Neural cell (in vitro differentiated cells): Measurements from ENCODE around the gene HSDL2.

Experiments used
- EP300 ChIP-seq: fragments of 450-650 bp; conservative IDR thresholded peaks from 2 replicates; pipeline ENCODE4 v1.6.1; 2014; ENCODE audit warnings: antibody characterized with exemption, mild to moderate bottlenecking, moderate library complexity; ENCODE audit not compliant: poor library complexity, severe bottlenecking
- EZH2 ChIP-seq: fragments of 200-600, 300-800 bp; shearing (Covaris generic), sonication (generic); IDR thresholded peaks from 2 replicates; pipeline ENCODE4 v1.6.1; 2014; ENCODE audit warnings: antibody characterized with exemption, low read length, borderline replicate concordance, mild to moderate bottlenecking; ENCODE audit not compliant: insufficient read depth, poor library complexity, severe bottlenecking
- POLR2AphosphoS5 ChIP-seq: IDR thresholded peaks from 2 replicates; pipeline ENCODE4 v1.6.1; 2012
- TF ChIP-seq, protein P1 (sequence below): fragments of 450-650 bp; IDR thresholded peaks from 2 replicates; pipeline ENCODE4 v1.5.1; 2014; ENCODE audit warnings: antibody characterized with exemption, mild to moderate bottlenecking, moderate library complexity; ENCODE audit not compliant: poor library complexity, severe bottlenecking
- TF ChIP-seq, protein P2 (sequence below): IDR thresholded peaks from 2 replicates; pipeline ENCODE4 v1.6.1; 2012; ENCODE audit warnings: borderline replicate concordance

DNA sequence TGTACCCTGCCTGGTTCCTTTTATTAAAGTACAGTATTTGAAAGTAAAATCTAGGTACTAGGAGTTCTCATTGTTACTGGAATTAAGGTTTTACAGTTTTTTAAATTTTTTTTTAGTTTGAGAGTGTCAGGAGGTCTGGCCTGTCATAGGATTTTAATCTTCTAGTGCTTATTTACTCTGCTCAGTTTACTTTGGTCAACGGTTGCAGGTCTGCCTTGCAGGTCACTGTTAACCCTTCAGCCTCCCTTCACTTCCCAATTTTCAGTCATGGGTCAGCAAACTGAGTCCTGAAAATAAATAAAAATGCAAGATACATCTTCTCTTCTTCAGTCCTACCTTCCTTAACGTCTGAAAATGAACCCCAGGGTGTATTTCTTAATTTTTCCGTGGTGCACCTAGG, 27.7 kb upstream of the HSDL2 start:
- TF ChIP-seq POLR2AphosphoS5 (no peak), EZH2 (no peak), EP300 (no peak)
- TF ChIP-seq, protein P1, sequence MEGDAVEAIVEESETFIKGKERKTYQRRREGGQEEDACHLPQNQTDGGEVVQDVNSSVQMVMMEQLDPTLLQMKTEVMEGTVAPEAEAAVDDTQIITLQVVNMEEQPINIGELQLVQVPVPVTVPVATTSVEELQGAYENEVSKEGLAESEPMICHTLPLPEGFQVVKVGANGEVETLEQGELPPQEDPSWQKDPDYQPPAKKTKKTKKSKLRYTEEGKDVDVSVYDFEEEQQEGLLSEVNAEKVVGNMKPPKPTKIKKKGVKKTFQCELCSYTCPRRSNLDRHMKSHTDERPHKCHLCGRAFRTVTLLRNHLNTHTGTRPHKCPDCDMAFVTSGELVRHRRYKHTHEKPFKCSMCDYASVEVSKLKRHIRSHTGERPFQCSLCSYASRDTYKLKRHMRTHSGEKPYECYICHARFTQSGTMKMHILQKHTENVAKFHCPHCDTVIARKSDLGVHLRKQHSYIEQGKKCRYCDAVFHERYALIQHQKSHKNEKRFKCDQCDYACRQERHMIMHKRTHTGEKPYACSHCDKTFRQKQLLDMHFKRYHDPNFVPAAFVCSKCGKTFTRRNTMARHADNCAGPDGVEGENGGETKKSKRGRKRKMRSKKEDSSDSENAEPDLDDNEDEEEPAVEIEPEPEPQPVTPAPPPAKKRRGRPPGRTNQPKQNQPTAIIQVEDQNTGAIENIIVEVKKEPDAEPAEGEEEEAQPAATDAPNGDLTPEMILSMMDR, result no peak
- TF ChIP-seq, protein P2, sequence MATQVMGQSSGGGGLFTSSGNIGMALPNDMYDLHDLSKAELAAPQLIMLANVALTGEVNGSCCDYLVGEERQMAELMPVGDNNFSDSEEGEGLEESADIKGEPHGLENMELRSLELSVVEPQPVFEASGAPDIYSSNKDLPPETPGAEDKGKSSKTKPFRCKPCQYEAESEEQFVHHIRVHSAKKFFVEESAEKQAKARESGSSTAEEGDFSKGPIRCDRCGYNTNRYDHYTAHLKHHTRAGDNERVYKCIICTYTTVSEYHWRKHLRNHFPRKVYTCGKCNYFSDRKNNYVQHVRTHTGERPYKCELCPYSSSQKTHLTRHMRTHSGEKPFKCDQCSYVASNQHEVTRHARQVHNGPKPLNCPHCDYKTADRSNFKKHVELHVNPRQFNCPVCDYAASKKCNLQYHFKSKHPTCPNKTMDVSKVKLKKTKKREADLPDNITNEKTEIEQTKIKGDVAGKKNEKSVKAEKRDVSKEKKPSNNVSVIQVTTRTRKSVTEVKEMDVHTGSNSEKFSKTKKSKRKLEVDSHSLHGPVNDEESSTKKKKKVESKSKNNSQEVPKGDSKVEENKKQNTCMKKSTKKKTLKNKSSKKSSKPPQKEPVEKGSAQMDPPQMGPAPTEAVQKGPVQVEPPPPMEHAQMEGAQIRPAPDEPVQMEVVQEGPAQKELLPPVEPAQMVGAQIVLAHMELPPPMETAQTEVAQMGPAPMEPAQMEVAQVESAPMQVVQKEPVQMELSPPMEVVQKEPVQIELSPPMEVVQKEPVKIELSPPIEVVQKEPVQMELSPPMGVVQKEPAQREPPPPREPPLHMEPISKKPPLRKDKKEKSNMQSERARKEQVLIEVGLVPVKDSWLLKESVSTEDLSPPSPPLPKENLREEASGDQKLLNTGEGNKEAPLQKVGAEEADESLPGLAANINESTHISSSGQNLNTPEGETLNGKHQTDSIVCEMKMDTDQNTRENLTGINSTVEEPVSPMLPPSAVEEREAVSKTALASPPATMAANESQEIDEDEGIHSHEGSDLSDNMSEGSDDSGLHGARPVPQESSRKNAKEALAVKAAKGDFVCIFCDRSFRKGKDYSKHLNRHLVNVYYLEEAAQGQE, result no peak
